Measurements from ENCODE around the gene FAM135A. TPM values are rescaled to one million over a fixed set of nuclear protein-coding genes. Genes with fewer than 3 reads are reported as not detected.

FAM135A gene
- total and polyA plus RNA-seq, 12 donors: 6.8 to 33.9 (median 13.7) TPM

DNA sequence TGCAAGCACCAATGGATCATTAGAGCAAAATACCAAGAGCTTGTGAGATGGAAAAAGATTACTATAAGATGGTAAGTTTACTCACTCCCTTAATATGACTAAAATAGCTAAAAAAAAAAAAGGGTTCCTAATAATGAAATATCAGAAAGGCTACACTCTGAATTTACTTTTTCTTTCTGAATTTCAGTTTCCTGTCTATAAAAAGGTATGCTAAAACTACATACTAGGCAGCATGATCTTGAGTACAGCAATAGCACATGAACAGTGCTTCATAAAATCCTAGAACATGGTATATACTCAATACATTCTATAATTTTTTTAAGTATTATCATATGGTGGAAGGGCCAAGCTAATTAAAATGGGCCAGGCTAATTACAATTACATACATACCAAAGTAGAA, 24.0 kb upstream of the FAM135A start:
- no peaks in the 10 kb centered on the region for H3K9me3 ChIP-seq (replicated peaks in 1 of 3)
- intact Hi-C loops (cut with DNase I): no loop called here
- no peak overlapping the region for H3K4me3 ChIP-seq
- peaks cover 0 to under 1% of the 10 kb centered on the region in 2 donors for H3K4me1 ChIP-seq (replicated peaks in 1 of 2)
- H3K36me3 ChIP-seq (replicated peaks in 1 of 2): no peaks in the 10 kb centered on the region
- H3K27ac ChIP-seq: no peak overlapping the region
- TF ChIP-seq CTCF (IDR thresholded peaks at IDR 0.05) (no peak), POLR2A (IDR thresholded peaks at IDR 0.05) (no peak)
- no peak for DNase-seq
- no peaks in the 10 kb centered on the region for H3K27me3 ChIP-seq

DNA sequence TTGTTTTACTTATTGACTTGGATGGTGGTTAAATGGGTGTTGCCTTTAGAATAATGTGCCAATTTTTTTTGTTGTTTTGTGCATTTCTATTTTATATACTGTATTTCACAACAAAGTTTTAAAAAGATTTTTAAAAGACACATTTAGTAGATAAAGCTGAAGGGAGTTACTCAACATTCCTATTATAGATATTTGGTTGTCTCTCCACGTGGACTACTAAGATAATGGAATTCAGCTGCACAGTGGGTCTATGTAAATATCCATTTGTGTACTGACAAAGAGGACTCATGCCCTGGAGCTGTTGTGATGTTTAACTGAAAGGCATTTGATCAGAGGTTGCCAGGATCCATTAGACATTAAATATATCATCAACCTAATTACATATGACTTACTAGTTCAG, 23.2 kb upstream of the FAM135A start:
- H3K4me1 ChIP-seq (replicated peaks in 1 of 2): peaks cover 0 to 5% of the 10 kb centered on the region in 2 donors
- no peaks in the 10 kb centered on the region for H3K9me3 ChIP-seq (replicated peaks in 1 of 3)
- intact Hi-C loops (cut with DNase I): no loop called here
- H3K27me3 ChIP-seq: no peaks in the 10 kb centered on the region
- no peak overlapping the region for H3K27ac ChIP-seq
- 29 to 56% (median 31%) methylated on average over 1 of the region's 1 CpG for WGBS, 4 donors
- TF ChIP-seq CTCF (IDR thresholded peaks at IDR 0.05) (no peak), POLR2A (IDR thresholded peaks at IDR 0.05) (no peak)
- DNase-seq: no peak
- H3K4me3 ChIP-seq: no peak overlapping the region
- H3K36me3 ChIP-seq (replicated peaks in 1 of 2): no peaks in the 10 kb centered on the region

DNA sequence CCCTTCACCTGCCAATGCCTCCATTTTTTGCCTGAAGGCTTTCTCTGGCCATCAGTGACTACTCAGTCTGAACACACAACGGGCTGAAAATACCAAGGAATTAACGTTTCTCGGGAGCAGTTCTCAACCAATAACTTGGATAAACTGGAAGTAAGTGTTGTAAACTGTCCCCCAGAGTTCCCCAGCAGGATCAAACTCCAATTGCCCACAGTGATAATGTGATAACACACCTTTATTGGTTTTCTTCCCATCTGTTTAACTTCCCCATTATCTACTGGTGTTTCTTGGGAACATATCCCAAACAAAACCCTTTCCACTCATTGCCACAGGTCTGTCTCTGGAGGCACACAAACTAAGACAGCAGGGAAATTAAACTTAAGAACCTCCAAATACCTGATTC, 21.8 kb upstream of the FAM135A start:
- Histone ChIP-seq H3K4me3 (no peak overlapping the region), H3K36me3 (replicated peaks in 1 of 2) (no peaks in the 10 kb centered on the region), H3K9me3 (replicated peaks in 1 of 3) (no peaks in the 10 kb centered on the region), H3K27ac (no peak overlapping the region), H3K27me3 (no peaks in the 10 kb centered on the region), H3K4me1 (replicated peaks in 1 of 2) (peaks cover 0 to 5% of the 10 kb centered on the region in 2 donors)
- intact Hi-C loops (cut with DNase I): no loop called here
- DNase-seq: no peak
- 76 to 89% (median 83%) methylated on average over 3 of the region's 3 CpGs for WGBS, 4 donors
- TF ChIP-seq CTCF (IDR thresholded peaks at IDR 0.05) (no peak), POLR2A (IDR thresholded peaks at IDR 0.05) (no peak)

DNA sequence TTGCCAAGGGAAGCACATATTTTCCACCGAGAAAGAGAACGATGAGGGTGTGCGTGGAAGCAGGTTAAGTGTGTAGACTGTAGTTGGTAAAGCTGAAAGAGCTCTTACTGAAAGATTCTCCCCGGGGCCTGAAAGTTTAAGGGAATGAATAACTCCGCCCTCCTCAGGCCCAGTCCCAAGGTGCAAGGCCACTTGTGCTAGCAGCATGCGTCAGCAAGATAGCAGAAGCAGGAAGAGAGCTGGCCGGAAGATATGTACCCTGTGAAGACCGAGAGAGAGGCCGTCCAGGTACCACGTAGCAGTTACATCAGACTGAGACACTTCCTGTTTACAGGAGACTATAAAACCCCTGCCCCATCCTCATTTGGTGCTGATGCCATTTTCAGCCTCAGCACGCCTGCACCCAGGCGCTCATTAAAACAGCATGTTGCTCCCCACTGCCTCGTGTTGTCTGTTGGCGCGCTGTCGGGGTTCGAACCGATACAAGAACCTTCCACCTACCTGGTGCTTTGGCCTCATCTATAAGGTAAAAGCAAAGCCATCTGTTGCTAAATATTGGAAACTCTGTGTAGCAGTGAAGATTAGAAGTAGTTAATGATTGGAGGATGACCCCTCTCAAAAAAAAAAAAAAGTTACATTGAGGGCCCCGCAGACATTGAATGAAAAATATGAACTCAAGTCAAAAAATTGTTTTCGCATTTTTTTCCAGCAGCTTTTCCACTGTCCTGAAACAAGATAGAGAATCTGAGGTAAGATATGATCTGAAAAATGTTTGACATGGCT, 18.6 kb upstream of the FAM135A start:
- WGBS, 4 donors: 73 to 80% (median 76%) methylated on average over 20 of the region's 20 CpGs
- Histone ChIP-seq H3K9me3 (replicated peaks in 1 of 3) (no peaks in the 10 kb centered on the region), H3K4me1 (replicated peaks in 1 of 2) (peaks cover 0 to 5% of the 10 kb centered on the region in 2 donors), H3K27me3 (no peaks in the 10 kb centered on the region), H3K36me3 (replicated peaks in 1 of 2) (no peaks in the 10 kb centered on the region), H3K4me3 (no peak overlapping the region), H3K27ac (no peak overlapping the region)
- DNase-seq: peak in 6 of 7 donors; percentile 41 to 65 (median 50)
- intact Hi-C loops (cut with DNase I): no loop called here
- TF ChIP-seq CTCF (IDR thresholded peaks at IDR 0.05) (no peak), POLR2A (IDR thresholded peaks at IDR 0.05) (no peak)
